ENCODE data around the gene PLEKHF1. TPM values are rescaled to one million over a fixed set of nuclear protein-coding genes. Genes with fewer than 3 reads are reported as not detected.
"Not testable (repeated sequence)": the region's sequence is repeated elsewhere in the genome, so short reads cannot be mapped to it uniquely, and the experiment has no call there.

PLEKHF1 gene, protein sequence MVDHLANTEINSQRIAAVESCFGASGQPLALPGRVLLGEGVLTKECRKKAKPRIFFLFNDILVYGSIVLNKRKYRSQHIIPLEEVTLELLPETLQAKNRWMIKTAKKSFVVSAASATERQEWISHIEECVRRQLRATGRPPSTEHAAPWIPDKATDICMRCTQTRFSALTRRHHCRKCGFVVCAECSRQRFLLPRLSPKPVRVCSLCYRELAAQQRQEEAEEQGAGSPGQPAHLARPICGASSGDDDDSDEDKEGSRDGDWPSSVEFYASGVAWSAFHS
- polyA plus RNA-seq (ENCODE audit: insufficient read depth in 1 of 5, insufficient read length in 5 of 5, low replicate concordance in 1 of 5): 1 to 10 TPM in 2 of 5 donors, under 1 TPM in 3; 0.51 to 1.3 (median 0.90) TPM
- long read RNA-seq, donor 1: 0 reads
- long read RNA-seq, donor 2: 0 reads
- long read RNA-seq, donor 3, partial matches to known transcripts: 0 of 2 reads
- long read RNA-seq, donor 3, other reads (novel, unspliced or antisense): 0 of 2 reads
- long read RNA-seq, donor 4, partial matches to known transcripts: 0 of 2 reads
- long read RNA-seq, donor 4, other reads (novel, unspliced or antisense): 0 of 2 reads
- long read RNA-seq, donor 5, partial matches to known transcripts: 0 of 1 reads
- long read RNA-seq, donor 5, other reads (novel, unspliced or antisense): 0 of 1 reads
- long read RNA-seq, donor 6: 0 reads
- long read RNA-seq, donor 7: 0 reads
- long read RNA-seq, donor 8: 0 reads

DNA sequence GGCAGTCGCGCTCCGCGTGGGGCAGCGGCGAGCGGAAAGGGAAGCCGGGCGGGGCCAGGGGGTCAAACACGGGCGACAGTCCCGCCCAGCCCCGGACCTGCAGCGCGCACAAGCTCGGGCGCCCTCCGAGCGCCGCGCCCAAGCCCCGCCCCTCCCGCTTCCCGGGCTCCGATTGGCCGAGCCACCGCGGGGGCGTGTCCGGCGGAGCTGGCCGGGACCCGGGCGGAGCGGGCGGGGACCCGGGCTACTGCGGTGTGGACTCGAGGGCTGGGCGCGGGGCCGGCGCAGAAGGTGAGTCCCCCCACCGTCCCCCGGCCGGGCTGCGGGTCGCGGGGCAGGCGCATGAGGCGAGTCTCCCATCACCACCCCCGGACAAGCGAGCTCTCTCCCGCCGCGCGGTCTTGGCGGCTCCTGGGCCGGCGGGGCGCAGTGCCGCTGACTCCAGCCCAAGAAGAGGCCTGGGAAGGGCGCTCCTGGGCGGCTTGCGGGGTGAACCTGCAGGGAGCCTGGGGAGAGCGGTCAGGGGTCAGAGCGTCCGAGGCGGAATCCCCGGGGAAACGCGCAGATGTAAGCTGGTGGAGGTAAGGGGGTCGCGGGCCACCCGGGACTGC is at the start of gene PLEKHF1:
Gene PLEKHF1, plus strand, starts transcription at position 247 of the 611 bp plus-strand sequence. CDS start 8,379 bp downstream, outside the sequence.
- DNase-seq: peak; percentile 77 to 80

DNA sequence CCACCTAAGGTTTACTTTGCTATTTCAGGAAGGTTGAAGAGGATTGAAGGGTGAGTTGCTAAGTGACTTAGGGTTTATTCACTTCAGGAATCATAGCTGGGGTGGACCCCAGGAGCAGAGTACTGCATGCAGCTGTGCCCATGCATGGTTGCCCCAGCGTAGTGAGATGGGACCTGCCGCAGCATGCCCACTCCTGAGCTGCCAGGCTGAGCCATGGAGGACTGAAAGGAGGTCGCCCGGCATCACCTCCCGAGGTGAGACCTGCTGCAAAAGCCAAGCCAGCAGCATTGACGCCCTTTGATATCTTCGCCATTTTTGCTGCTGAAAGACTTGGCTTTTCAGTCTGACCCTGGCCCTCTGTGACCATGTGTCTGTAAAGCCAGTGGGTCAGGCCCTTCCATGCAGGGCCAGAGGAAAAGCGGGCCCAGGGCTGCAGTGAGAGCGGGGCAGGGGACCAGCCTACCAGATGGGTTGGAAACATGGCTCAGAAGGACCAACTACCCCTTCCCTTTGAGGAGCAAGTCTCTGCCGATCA is 49.3 kb upstream of the PLEKHF1 start:
- no peak for DNase-seq

DNA sequence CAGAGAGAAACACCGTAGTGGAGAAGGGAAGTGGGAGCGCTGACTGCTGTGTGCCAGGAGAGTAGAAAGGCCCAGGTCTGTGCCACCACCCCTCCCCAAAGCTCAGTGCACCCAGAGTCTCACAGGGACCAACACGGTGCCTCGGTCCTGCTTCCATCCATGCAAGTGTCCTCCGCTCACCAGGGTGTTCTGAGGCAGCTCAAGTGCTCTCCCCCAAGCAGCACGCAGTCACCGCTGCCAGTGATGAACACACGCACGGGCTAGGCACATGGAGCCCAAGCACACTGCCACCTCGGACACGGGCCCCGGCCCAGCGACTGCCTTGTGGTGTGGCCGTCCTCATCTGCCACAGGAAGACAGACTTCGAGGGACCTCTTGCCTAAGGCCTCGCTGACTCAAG is 48.7 kb upstream of the PLEKHF1 start:
- DNase-seq: no peak

DNA sequence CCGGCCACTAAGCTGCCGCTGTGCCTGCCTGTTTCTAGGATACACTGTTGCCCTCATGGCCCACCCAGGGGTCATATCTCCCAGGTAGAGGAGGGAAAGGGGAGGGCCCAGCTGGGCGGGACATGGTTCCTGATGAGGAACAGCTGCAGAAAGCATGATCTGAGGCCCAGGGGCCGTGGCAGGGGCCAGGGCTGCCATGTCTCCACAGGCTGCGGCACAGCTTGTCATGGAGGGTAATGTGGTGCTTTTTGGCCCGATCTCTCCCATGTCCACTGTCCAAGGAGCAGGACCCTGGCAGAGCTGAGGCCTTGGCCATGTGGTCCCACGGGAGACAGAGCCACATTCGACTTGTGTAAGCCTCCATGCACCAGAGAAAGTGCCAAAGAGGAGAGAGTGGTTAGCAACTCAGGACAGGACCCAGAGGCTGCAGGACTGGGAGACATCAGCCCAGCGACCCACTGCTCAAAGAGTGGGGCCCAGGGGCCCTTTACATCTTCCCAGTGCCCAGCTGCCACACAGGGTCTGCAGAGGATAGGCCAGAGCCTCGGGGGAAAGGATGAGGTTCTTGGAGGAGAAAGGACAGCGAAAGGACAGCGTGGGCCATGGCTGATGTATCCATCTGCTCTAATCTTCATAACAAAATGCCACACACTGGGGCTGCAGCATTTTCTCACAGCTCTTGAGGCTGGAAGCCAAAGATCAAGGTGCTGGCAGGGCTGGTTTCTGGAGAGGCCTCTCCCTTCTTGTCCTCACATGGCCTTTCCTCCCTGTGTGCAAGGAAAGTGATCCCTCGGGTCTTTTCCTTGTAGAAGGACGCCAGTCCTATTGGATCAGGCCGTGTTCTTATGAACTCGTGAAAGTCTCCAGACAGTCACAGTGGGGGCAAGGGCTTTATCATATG is 47.6 kb upstream of the PLEKHF1 start:
- no peak for DNase-seq

DNA sequence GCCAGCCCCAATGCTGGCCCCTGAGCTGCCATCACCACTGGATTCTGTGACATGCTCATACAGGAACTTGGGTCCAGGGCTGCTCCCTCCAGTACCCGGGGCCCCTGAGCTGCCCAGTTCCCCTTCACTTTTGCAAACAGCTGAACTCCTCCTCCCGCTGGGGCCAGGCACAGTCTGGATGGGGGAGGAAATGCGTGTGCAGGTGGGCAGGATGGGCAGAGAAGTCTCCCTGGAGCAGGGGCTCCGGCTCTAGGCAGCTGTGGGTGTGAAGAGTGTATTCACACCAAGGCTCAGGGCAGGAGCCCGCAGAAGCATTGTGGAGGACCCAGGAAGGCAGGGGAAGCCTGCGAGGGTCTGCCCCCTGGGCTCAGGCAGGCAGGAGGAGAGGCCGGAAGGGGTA is 46.8 kb upstream of the PLEKHF1 start:
- DNase-seq: no peak

DNA sequence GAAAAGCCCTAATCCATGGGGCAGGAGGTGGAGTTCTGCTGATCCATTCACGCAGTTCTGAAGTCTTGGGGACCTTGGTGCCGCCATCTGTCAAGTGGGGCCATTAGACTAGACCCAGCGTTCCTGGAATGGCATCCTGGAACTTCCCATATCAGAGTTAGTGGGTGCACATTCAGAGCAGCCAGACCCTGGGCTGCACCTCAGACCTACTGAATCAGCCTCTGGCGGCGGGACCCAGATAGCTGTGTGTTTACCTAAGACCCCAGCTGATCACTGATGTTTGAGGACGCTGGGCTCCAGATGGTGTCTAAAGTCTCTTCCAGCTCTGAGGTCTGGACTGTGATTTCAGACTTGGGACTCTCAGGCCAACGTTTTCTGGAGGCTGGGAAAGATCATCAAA is 46.4 kb upstream of the PLEKHF1 start:
- DNase-seq: no peak

DNA sequence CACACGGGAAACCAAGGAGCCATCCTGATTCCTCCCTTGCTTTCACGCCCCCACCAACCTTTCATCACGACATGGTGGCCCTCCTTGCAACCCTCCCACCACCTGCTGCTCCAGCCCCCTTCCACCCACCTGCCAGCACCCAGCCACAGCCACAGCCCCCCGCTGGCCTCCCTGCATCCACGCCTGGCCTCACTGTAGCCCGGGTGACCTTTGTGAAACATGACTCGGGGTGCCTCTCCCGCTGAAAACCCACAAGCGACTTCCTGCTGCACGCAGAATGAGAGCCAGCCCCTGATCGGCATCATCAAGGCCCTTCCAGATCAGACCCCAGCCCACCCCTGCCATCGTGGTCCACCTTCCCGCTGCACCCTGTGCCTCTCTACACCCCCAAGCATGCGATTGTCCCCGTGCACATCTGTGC is 44.3 kb upstream of the PLEKHF1 start:
- no peak for DNase-seq

DNA sequence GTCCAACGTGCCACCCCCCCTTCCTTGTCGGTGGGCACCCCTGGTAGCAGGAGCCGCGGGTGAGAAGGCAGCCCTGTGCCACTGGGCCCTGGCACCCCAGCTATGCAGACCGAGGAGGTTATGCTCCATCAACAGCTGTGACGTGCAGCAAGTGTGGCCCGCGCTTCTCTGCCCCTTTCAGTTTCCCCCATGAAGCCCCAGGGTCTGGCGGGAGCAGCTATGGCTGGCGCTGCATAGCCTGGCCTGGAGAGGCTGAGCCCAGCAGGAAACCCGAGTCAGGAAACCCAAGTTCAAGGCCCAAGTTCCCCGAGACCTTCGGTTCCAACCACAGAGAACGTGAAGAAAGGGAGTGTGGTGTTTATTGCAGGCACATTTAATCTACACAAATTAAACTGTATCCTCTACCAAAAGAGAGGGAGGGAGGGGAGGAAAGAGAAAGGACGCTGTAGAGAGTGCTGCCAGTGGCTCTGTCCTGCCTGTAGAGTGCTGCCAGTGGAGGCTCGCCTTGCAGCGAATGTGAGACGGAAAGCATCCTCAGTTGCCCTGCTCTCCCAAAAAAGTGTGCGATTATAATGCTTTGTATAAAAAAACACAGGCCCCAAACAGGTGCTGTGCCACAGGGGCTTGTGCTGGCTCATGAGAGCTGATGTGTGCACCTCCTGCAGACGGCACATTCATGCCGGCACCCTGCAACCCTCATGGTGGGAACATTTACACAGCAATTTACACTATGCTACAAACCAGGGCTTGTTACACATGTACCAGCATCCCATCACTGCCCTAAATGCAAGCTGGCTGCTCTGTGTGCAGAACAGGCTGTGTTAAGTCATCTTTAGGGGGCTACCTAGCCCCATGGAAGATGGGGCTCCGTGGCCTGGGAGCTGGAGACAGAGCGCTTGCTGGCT is 42.8 kb upstream of the PLEKHF1 start:
- DNase-seq: no peak

DNA sequence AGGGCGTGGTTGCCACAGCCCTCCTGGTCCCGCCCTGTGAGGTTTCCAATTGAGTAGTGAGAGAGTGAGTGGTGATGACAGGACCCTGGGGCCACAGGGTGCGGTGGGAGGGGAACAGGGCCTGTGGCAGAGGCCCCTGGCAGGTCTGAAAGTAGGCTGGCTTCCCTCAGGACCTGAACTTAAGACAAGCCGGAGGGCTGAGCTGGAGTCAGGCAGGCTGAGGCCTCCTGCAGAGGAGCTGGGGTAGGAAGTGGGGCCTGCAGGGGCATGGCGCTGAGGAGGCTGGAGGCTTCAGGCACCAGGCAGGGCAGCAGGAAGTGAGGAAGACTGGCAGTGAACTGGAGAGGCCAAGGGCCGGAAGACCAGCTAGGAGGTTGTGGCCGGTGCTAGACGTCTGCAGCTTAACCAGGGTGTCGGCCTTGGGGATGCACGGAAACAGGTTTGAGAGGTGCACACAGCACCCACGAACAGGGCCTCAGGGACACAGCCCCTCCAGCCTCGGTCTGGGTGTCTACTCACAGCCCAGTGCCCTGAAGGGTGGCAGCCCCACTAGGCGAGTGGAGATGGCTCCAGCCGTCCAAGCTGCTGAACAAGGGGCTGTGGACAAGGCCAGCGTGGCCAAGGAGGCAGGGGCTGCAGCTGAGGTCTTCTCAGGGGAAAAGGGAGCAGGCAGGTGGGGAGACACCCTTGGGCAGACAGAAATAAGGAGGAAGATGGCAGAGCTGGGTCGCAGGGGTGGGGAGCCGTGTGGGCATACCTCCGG is 41.4 kb upstream of the PLEKHF1 start:
- no peak for DNase-seq

DNA sequence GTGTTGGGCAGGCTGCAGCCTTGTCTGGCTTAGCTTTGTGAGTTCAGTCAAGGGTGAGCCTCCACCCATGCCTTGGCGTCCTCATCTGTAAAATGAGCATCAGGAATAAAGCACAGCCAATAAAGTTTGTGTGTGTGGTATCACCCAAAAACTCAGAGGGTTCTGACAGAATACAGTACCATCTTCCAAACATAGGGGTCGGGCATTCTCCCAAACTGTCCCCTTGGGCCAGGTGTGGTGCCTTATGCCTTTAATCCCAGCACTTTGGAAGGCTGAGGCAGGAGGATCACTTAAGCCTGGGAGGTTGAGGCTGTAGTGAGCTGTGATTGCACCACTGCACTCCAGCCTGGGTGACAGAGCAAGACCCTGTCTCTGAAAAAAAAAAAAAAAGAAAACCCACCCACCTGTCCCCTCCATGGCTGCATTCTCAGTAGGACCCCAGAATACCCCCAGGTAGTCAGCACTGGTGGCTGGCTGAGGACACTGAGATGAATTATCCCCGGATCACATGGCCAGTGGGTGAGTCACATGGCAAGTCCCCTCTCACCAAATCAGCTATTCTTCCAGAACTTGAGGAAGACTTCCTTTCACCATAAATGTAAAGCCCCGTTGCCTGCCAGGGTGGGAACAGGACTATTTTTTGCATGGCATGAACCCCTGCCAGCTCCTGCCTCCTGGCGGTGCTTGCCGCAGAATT is 40.6 kb upstream of the PLEKHF1 start:
- no peak for DNase-seq

DNA sequence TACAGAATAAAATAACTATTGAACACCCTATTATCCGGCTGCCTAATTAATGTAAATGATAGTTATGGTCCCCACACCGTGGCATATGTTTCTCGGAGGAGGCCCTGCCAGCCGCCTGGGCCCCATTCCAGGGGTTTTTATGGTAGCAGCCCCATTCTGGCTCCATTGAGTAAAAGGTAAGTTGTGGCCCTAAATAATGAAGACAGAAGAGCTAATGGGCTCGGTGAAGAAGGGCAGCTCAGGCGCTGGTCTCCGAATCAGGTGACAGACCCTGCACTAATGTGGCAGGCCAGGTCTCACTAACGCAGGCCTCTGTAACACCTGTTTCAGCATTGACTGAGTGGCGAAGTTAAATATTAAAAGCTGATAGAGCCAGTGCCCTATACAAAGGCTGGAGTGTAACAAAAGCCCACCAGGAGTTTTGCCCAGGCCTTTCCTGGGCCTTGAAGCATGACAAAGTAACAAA is 40.0 kb upstream of the PLEKHF1 start:
- DNase-seq: no peak

DNA sequence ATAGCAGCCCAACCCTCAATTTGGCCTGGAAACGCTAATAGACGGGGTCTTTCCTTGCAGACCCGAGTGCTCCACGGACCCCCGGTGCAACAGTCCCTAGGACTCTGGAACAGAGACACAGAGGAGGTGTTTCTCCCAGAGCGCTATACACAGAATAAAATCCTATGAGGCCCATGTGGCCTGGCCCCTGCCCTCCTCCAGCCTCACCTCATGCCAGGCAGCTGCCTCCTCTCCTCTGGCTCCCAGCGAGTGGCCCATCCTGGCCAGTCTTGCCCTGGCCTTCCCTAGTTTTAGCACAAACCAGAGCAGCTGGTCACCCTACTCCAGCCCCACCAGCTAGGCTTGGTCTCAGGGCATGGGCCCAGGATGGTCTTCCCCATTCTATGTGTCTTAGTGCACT is 38.9 kb upstream of the PLEKHF1 start:
- DNase-seq: no peak

DNA sequence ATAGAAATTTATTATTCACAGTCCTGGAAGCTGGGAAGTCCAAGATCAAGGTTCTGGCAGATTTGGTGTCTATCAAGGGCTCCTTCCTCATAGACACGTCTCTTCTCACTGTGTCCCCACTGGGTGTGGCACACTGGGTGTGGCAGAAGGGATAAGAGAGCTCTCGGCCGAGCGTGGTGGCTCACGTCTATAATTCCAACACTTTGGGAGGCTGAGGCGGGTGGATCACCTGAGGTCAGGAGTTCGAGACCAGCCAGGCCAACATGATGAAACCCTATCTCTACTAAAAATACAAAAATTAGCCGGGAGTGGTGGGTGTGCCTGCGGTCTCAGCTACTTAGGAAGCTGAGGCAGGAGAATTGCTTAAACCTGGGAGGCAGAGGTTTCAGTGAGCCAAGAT is 38.4 kb upstream of the PLEKHF1 start:
- not testable (repeated sequence) for DNase-seq

DNA sequence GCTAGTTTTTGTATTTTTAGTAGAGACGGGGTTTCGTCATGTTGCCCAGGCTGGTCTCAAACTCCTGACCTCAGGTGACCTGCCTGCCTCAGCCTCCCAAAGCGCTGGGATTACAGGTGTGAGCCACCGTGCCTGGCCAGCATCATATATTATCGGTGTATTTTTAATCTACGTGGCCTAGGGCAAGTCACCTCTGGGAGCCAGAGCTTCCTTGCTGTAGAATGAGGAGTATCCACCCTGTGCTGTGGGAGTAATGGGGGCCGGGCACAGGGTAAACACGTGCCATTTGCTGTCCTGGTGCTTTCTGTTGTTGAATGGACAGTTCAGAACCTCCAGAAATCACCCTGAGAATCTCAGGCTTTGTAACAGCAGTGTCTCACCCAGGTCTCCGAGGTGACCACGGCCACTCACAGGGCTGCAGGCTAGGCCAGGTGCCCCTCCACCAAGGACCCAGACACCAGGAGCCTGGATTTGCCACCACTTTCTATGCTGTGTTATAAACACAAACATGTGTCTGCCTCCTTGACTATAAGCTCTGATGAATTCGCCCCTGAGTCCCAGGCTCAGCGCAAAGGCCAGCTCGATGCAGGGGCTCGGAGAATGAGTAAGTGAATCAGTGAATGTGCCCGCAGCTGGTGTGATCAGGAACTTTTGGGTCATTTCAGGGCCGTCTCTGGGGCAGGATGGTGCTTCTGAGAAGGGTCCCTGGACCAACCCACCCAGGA is 36.4 kb upstream of the PLEKHF1 start:
- DNase-seq: no peak

DNA sequence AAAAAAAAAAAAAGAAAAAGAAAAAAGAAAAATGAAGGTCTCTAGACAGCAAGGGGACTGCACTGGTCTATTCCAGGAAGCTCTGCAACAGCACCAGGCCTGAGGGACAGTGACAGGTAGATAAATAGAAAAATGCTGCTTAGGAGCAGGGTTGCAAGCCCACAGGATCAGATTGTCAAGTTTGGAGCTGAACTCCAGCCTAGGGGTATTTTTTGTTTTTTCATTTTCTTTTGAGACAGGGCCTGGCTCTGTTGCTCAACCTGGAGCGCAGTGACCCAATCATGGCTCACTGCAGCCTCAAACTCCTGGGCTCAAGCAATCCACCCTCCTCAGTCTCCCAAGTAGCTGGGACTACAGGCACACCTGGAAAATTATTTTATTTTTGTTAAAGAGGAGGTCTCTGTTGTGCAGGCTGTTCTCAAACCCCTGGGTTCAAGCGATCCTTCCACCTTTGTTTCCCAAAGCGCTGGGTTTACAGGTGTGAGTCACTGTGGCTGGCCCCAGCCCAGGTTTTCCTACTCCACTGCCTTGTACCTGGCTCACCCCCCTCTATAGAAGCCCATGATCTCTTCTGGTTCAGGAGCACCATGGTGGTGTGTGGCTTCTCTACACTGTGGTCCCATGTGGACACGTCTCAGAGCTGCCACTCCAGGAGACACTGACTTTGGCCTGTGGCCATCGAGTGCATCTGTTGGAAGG is 35.3 kb upstream of the PLEKHF1 start:
- DNase-seq: no peak

DNA sequence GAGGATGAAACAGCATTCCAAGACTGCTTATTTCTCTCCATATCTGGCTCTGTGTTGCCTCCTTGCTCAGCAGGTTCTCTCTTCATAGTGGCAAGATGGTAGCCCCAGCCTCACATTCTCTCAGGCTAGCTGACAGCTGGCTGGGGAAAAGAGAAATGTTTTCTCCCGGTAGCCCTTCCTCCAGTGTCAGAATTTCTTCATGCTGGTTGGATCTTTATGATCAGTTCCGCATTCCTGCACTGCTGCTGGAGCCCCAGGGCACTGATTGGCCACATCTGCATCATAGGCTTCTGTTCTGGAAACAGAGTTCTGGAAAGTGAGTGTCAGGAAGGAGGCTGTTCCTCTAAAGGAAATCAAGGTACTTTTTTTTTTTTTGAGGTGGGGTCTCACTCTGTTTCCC is 34.6 kb upstream of the PLEKHF1 start:
- DNase-seq: no peak

DNA sequence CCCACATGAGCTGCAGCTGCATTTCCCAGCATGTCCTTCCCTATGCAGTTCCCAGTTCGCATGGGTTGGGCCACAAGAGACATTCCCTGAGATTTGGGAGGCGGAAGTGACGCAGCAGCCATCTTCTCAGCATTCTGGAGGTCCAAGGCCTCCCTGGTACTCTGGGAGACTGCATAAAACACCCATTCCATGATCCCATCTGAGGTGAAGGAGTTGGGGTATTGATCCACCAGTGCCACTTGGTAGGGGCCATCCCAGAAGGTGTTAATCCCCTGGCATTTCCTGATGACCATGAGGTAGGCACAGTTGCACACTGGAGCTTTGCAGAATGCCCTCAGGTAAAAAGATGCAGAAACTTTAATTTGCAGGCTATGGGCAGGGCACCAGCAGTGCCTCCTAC is 33.8 kb upstream of the PLEKHF1 start:
- no peak for DNase-seq

Data from right lung (tissue), 10 donors.